ENCODE measurements around the gene GRIA3. TPM values are rescaled to one million over a fixed set of nuclear protein-coding genes. Genes with fewer than 3 reads are reported as not detected.

Gene GRIA3
- total and polyA plus RNA-seq, 10 of the 15 experiments (the other 5 are each of a cell fraction or from before 2014, with no cell fraction given): 0.45 to 4.3 (median 2.2) TPM

DNA sequence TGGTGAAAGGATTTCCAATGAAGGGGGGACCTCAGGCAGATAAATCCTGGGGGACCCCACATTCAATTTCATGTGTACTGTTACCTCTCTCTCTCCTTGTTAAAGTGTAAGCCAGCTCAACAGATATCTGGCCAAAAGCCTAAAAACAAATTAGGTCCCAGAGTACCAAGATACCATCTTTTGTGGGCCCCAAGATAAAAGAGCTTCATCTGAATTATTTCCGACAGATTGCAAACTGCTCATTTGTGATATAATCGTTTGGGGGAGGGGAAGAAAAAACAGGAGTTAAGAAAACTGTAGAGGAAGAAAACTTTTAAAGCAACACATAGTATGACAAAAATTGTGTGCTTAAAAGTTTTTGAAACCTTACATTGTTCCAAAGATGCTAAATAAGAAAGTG lies 33.6 kb downstream of the GRIA3 start:
- DNase-seq (ENCODE audit: low read depth, low spot score): no peak
- WGBS (ENCODE audit: insufficient coverage, insufficient replicate concordance, low lambda C conversion rate, missing lambda C conversion rate): 21% methylated on average over 2 of the region's 2 CpGs
- no peak for FAIRE-seq

More for the DNA sequence above, 33.6 kb downstream of the GRIA3 start:
- no peaks in the 10 kb centered on the region for H3K4me1 ChIP-seq (ENCODE audit: control insufficient read depth, insufficient read depth, low read length)
- H4K20me1 ChIP-seq (ENCODE audit: control insufficient read depth, insufficient read depth): no peaks in the 10 kb centered on the region
- no peak for ATAC-seq
- CTCF ChIA-PET: interaction anchor here (1.3 to 2.5 kb wide), 2 partner anchors 14 to 17 kb away, joined by 5 to 12 read pairs; no protein-coding TSS in a partner anchor
- H3K27ac ChIP-seq (ENCODE audit: control insufficient read depth, insufficient read depth): no peak overlapping the region
- H3K79me2 ChIP-seq (ENCODE audit: control insufficient read depth, insufficient read depth, low read length): no peaks in the 10 kb centered on the region
- H3K36me3 ChIP-seq (ENCODE audit: control insufficient read depth in 2 of 2, insufficient read depth in 2 of 2, low read length in 1 of 2): no peaks in the 10 kb centered on the region
- RAD21 ChIA-PET (ENCODE audit: unreplicated experiment): interaction anchor here (1.7 kb wide), 1 partner anchor 204 kb away, joined by 7 read pairs; no protein-coding TSS in a partner anchor
- no TSS peak for BruUV-seq (replicated peaks)
- POLR2A ChIA-PET: no interaction called here
- no peaks in the 10 kb centered on the region for H3K9me3 ChIP-seq (replicated peaks; ENCODE audit: control insufficient read depth, insufficient read depth, low read length)
- intact Hi-C loops (cut with micrococcal nuclease; ENCODE audit: unreplicated experiment) (no loop called here), in situ Hi-C loops (cut with MboI) (no loop called here)
- no peak overlapping the region for H3K9ac ChIP-seq (ENCODE audit: control insufficient read depth, insufficient read depth, low read length)
- H2AFZ ChIP-seq (ENCODE audit: control insufficient read depth, low read depth, low read length): no peak overlapping the region
- no peak overlapping the region for H3K4me3 ChIP-seq
- SMC1A ChIA-PET (ENCODE audit: uncharacterized antibody, unreplicated experiment): interaction anchor here (1.4 to 2.1 kb wide), 4 partner anchors 9 to 44 kb away, joined by 3 to 8 read pairs (median 6); no protein-coding TSS in a partner anchor
- TF ChIP-seq KDM1A (IDR thresholded peaks at IDR 0.05; ENCODE audit: borderline replicate concordance) (no peak), PKNOX1 (IDR thresholded peaks at IDR 0.05) (no peak), HDAC2 (IDR thresholded peaks at IDR 0.05) (no peak), TARDBP (IDR thresholded peaks at IDR 0.05; ENCODE audit: borderline replicate concordance) (no peak), ASH2L (IDR thresholded peaks at IDR 0.05; ENCODE audit: borderline replicate concordance, low read depth) (no peak), CHD2 (IDR thresholded peaks at IDR 0.05; ENCODE audit: borderline replicate concordance, low read depth, low read length) (no peak), ZBTB11 (CRISPR knock-in tag; IDR thresholded peaks at IDR 0.05) (no peak), PAX5 (IDR thresholded peaks at IDR 0.05; ENCODE audit: borderline replicate concordance, low read depth, low read length) (no peak)
- TF ChIP-seq, protein P1, sequence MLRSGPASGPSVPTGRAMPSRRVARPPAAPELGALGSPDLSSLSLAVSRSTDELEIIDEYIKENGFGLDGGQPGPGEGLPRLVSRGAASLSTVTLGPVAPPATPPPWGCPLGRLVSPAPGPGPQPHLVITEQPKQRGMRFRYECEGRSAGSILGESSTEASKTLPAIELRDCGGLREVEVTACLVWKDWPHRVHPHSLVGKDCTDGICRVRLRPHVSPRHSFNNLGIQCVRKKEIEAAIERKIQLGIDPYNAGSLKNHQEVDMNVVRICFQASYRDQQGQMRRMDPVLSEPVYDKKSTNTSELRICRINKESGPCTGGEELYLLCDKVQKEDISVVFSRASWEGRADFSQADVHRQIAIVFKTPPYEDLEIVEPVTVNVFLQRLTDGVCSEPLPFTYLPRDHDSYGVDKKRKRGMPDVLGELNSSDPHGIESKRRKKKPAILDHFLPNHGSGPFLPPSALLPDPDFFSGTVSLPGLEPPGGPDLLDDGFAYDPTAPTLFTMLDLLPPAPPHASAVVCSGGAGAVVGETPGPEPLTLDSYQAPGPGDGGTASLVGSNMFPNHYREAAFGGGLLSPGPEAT (IDR thresholded peaks at IDR 0.05; ENCODE audit: low read depth): no peak
- no peak overlapping the region for H3K4me2 ChIP-seq (ENCODE audit: control insufficient read depth, insufficient read depth)
- H3K27me3 ChIP-seq (replicated peaks in 1 of 2; ENCODE audit: control insufficient read depth in 2 of 2, insufficient read depth in 2 of 2, low read length in 1 of 2): no peaks in the 10 kb centered on the region
